Fibroblast of mammary gland (primary cell): ENCODE results near the gene RGS14.
A peak's percentile ranks its signal among the peaks of the same experiment; 100 is the strongest.

Source experiments
- DNase-seq: peaks from one replicate; pipeline ENCODE4 v3.0.0-alpha.2; 2010; ENCODE audit warnings: low read depth
- H3K4me3 ChIP-seq: 2 replicates; pipeline ENCODE4 v1.5.1; 2011; ENCODE audit warnings: low read depth, mild to moderate bottlenecking, low read length, moderate library complexity; ENCODE audit not compliant: control insufficient read depth
- TF ChIP-seq, protein P1 (sequence below): conservative IDR thresholded peaks from 2 replicates; pipeline ENCODE4 v1.5.1; 2011; ENCODE audit warnings: low read depth, low read length, inconsistent platforms; ENCODE audit not compliant: control insufficient read depth, insufficient read depth

The RGS14 gene

GRCh38 chr5:177351392-177352329 is 6.1 kb upstream of the RGS14 start, which contains the start of gene LMAN2:
LMAN2 (minus strand) TSS chr5:177351668; CDS start chr5:177351647, 21 bp downstream.
- H3K4me3 ChIP-seq, result peak within 1 kb of the TSS; percentile 100
- peak; percentile 96 for DNase-seq
- TF ChIP-seq, protein P1, sequence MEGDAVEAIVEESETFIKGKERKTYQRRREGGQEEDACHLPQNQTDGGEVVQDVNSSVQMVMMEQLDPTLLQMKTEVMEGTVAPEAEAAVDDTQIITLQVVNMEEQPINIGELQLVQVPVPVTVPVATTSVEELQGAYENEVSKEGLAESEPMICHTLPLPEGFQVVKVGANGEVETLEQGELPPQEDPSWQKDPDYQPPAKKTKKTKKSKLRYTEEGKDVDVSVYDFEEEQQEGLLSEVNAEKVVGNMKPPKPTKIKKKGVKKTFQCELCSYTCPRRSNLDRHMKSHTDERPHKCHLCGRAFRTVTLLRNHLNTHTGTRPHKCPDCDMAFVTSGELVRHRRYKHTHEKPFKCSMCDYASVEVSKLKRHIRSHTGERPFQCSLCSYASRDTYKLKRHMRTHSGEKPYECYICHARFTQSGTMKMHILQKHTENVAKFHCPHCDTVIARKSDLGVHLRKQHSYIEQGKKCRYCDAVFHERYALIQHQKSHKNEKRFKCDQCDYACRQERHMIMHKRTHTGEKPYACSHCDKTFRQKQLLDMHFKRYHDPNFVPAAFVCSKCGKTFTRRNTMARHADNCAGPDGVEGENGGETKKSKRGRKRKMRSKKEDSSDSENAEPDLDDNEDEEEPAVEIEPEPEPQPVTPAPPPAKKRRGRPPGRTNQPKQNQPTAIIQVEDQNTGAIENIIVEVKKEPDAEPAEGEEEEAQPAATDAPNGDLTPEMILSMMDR, result no peak

GRCh38 chr5:177353093-177353492 is 4.6 kb upstream of the RGS14 start:
- TF ChIP-seq, protein P1, result no peak
- no peak overlapping the region for H3K4me3 ChIP-seq
- no peak for DNase-seq

DNA sequence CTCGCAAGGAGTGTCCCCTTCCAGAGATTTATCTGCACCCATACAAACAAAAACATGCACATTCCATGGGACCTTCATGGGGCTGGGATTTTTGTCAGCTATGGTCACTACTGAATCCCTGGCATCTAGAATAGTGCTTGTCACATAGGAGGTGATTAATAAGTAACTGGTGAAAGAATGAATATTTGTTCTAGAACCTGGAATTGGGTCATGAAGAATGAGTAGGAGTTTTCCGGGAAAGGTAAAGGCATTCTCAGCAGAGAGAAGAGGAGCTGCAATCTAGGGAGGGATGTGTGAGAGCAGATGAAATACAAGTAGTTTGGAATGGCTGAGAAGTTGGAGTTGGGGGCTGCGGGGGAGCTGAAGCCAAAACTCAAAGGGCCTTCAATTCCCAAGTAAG is 3.5 kb upstream of the RGS14 start:
- TF ChIP-seq, protein P1, result no peak
- DNase-seq, result no peak
- no peak overlapping the region for H3K4me3 ChIP-seq

- no peak overlapping the region for H3K4me3 ChIP-seq
- no peak for DNase-seq
- TF ChIP-seq, protein P1, result no peak
Measured at GRCh38 chr5:177354711-177355110, 3.0 kb upstream of the RGS14 start.

DNA sequence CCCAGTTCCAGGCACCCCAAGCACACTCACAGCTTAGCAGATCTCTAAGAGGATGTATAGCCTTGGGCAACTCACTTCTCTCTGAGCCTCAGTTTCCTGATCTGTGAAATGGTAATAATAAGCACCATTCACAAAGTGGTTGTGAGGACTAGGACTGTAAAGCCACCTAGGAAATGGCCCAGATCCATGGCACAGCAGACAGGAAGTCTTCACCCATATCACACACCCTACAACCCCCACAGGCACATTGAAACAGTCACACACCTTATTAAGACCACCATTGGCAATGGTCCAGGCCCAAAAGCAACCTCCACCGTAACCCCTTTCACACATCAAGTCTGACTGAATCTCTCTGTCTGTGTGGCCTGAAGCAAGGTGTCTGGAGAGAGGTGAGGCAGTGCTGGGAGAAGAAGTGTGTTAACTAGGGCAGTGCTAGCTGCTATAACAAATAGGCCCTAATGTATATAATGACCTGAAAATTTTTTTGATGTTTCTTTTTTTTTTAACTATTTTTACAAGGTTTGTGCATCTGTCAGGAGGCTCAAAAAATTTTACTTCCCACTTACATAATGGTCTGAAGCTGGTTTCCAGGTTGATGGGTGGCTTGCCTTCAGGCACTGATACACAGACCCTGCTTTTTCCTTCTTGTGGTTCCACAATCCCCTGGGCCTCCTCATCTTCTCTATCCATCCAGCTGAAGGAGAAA is 2.4 kb upstream of the RGS14 start:
- no peak for DNase-seq
- H3K4me3 ChIP-seq, result no peak overlapping the region
- TF ChIP-seq, protein P1, result no peak

DNA sequence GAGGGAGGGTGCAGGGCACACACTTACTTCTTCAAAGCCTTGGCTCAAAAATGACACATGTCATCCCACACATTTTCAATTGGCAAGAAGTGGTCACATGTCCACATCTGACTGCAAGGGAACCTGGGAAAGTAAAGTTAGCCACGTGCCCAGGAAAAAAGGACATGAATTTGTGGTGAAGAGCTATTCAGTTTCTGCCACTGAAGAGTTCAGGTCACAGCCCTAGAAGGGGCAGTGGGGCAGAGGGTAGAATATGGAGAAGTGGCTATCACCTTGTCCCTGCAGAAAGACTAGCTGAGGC is 1.9 kb upstream of the RGS14 start:
- H3K4me3 ChIP-seq, result no peak overlapping the region
- TF ChIP-seq, protein P1, result no peak
- no peak for DNase-seq
